ENCODE data around the gene HS3ST2. TPM values are rescaled to one million over a fixed set of nuclear protein-coding genes. Genes with fewer than 3 reads are reported as not detected.

HS3ST2 gene
- polyA plus RNA-seq, 1 of the 3 experiments (the other 2 are of a cell fraction), result not detected

DNA sequence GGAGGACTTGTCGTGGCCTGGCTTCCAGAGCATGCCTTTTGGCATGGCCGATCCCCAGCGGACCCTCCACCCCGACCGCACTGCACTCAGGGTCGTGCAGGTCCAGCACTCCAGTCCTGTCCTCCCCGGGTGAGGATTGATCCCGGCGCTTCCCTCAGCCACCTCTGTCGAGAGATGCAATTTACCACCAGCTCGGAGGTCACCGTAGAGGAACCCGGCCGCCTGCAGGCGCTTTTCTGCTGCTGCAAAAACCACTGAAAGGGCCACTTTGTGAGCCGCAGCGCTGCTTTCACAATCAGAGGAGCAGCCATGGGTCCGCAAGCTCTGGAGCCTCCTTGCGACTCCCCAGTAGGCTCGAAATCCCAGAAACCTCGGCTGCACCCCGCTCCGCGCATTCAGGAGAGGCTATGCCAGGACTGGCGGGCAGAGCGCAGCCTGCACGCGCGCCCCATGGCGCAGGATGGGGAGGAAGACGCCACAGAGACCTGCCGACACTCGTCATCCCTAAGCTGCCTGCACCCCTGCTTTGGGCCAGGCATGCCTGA lies 134.2 kb downstream of the HS3ST2 start:
- H3F3A ChIP-seq (replicated peaks; ENCODE audit: insufficient read depth), result no peaks in the 10 kb centered on the region
- no peaks in the 10 kb centered on the region for H3K36me3 ChIP-seq (replicated peaks in 1 of 2; ENCODE audit: control insufficient read depth in 1 of 2, insufficient read depth in 2 of 2, low read length in 1 of 2)
- CTCF ChIA-PET, result interaction anchor here (1.0 to 1.6 kb wide), 6 partner anchors 11 to 54 kb away, joined by 3 to 5 read pairs (median 4); no protein-coding TSS in a partner anchor
- H2AFZ ChIP-seq (ENCODE audit: low read depth), result no peak overlapping the region
- H3K9ac ChIP-seq, result no peak overlapping the region
- H3K27me3 ChIP-seq (ENCODE audit: insufficient read depth), result no peaks in the 10 kb centered on the region
- H3K79me2 ChIP-seq (ENCODE audit: insufficient read depth), result no peaks in the 10 kb centered on the region
- H3K4me1 ChIP-seq (ENCODE audit: control insufficient read depth in 1 of 2, insufficient read depth in 2 of 2, low read depth in 1 of 2, low read length in 1 of 2), result no peaks in the 10 kb centered on the region
- no peak overlapping the region for H3K27ac ChIP-seq (ENCODE audit: low read depth in 2 of 2, low read length in 1 of 2)
- H4K20me1 ChIP-seq (ENCODE audit: insufficient read depth), result no peaks in the 10 kb centered on the region
- no peak for TF ChIP-seq FOSL2 (IDR thresholded peaks at IDR 0.05; ENCODE audit: borderline replicate concordance, low read depth)
- TF ChIP-seq USF2 (IDR thresholded peaks at IDR 0.05; ENCODE audit: borderline replicate concordance, low read depth, low read length), result no peak
- TF ChIP-seq SMC3 (IDR thresholded peaks at IDR 0.05; ENCODE audit: low read depth, low read length), result no peak
- no peak for TF ChIP-seq TCF12 (IDR thresholded peaks at IDR 0.05)
- TF ChIP-seq YY1 (IDR thresholded peaks at IDR 0.05; ENCODE audit: low read depth), result no peak
- TF ChIP-seq ELF1 (IDR thresholded peaks at IDR 0.05), result no peak
- no peak for TF ChIP-seq IRF3 (IDR thresholded peaks at IDR 0.05; ENCODE audit: low read depth, low read length)
- TF ChIP-seq MXI1 (IDR thresholded peaks at IDR 0.05; ENCODE audit: low read depth, low read length), result no peak
- TF ChIP-seq, protein P1, sequence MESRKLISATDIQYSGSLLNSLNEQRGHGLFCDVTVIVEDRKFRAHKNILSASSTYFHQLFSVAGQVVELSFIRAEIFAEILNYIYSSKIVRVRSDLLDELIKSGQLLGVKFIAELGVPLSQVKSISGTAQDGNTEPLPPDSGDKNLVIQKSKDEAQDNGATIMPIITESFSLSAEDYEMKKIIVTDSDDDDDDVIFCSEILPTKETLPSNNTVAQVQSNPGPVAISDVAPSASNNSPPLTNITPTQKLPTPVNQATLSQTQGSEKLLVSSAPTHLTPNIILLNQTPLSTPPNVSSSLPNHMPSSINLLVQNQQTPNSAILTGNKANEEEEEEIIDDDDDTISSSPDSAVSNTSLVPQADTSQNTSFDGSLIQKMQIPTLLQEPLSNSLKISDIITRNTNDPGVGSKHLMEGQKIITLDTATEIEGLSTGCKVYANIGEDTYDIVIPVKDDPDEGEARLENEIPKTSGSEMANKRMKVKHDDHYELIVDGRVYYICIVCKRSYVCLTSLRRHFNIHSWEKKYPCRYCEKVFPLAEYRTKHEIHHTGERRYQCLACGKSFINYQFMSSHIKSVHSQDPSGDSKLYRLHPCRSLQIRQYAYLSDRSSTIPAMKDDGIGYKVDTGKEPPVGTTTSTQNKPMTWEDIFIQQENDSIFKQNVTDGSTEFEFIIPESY (IDR thresholded peaks at IDR 0.05; ENCODE audit: borderline replicate concordance, low read depth), result no peak
- TF ChIP-seq RAD21 (IDR thresholded peaks at IDR 0.05; ENCODE audit: low read length), result no peak
- TF ChIP-seq TEAD4 (IDR thresholded peaks at IDR 0.05; ENCODE audit: borderline replicate concordance, insufficient read depth), result no peak
- no peak for TF ChIP-seq FOXM1 (IDR thresholded peaks at IDR 0.05; ENCODE audit: low read depth)
- TF ChIP-seq, protein P2, sequence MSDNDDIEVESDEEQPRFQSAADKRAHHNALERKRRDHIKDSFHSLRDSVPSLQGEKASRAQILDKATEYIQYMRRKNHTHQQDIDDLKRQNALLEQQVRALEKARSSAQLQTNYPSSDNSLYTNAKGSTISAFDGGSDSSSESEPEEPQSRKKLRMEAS (IDR thresholded peaks at IDR 0.05; ENCODE audit: low read depth), result no peak
- TF ChIP-seq, protein P3, sequence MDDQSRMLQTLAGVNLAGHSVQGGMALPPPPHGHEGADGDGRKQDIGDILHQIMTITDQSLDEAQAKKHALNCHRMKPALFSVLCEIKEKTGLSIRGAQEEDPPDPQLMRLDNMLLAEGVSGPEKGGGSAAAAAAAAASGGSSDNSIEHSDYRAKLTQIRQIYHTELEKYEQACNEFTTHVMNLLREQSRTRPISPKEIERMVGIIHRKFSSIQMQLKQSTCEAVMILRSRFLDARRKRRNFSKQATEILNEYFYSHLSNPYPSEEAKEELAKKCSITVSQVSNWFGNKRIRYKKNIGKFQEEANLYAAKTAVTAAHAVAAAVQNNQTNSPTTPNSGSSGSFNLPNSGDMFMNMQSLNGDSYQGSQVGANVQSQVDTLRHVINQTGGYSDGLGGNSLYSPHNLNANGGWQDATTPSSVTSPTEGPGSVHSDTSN (IDR thresholded peaks at IDR 0.05), result no peak
- TF ChIP-seq EZH2phosphoT487 (IDR thresholded peaks at IDR 0.05; ENCODE audit: borderline replicate concordance, low read depth), result no peak
- no peak for TF ChIP-seq TAF1 (IDR thresholded peaks at IDR 0.05; ENCODE audit: borderline replicate concordance, low read depth, low read length)
- no peak for TF ChIP-seq NRF1 (IDR thresholded peaks at IDR 0.05; ENCODE audit: low read depth, low read length)
- TF ChIP-seq FOXJ3 (CRISPR knock-in tag; IDR thresholded peaks at IDR 0.05), result no peak
- TF ChIP-seq RCOR1 (IDR thresholded peaks at IDR 0.05; ENCODE audit: low read length), result no peak
- no peak for DNase-seq
- 88% methylated on average over 6 of the region's 33 CpGs for WGBS (ENCODE audit: low lambda C conversion rate)
- H3K9me3 ChIP-seq, result no peaks in the 10 kb centered on the region
- POLR2A ChIA-PET, result no interaction called here
- no peak overlapping the region for H3K4me2 ChIP-seq
- H3K4me3 ChIP-seq (ENCODE audit: low read depth in 2 of 2, low read length in 1 of 2), result no peak overlapping the region
- no peaks in the 10 kb centered on the region for H3K9me2 ChIP-seq
